ENCODE measurements around the gene IRF2BP1. TPM values are rescaled to one million over a fixed set of nuclear protein-coding genes. Genes with fewer than 3 reads are reported as not detected.

Gene IRF2BP1
- total and polyA plus RNA-seq, 2 of the 13 experiments (the other 11 are each of a cell fraction or from before 2014, with no cell fraction given), result 4.3 to 14.3 TPM

DNA sequence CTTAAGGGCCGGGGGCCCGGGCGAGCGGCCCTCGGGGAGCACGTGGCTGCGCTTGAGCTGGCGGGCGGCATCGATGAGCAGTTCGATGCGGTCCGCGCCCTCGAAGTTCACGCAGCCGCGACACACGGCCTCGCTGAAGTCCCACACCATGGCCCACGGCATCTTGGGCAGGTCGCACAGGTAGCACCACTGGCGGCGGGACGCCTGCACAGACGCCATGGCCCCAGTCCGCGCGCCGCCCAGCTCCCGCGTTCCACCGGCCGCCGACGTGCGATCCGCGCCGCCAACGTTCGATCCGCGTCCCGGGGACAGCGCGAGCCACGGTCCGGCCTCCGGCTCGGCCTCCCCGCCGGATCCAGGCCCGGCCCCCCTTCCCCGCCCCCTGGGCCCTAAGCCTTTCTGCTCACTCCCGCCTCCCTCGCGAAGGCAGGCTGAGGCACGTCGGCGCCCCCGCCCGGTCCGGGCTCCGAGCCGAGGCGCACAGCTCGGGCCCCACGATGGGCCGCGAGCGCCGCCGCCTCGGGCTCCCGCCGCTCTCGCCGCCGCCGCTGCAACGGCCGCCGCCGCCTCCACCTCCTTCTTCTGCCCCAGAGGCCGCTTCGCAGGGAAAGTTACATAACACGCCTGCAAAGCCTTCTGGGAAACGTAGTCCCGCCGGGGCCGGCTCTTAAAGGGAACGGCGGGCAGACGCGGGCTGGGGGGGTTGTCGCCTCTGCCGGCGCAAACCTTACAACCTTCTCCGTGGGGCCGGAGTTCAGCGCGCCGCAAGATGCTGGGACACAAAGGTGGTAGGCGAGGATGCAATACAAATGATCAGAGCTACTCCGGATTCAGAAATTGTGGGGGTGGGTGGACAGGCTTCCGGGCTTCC is at the start of gene IRF2BP1 (continued):
- TF ChIP-seq, protein P1, sequence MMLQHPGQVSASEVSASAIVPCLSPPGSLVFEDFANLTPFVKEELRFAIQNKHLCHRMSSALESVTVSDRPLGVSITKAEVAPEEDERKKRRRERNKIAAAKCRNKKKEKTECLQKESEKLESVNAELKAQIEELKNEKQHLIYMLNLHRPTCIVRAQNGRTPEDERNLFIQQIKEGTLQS (CRISPR knock-in tag; IDR thresholded peaks at IDR 0.05), result 0 out of 2 replicates have a peak, but pooled peaks have one; percentile 9
- peak; percentile 72; the same call in 1 of the 2 replicates for TF ChIP-seq ZNF558 (CRISPR knock-in tag; IDR thresholded peaks at IDR 0.05; ENCODE audit: borderline replicate concordance)
- TF ChIP-seq, protein P2, sequence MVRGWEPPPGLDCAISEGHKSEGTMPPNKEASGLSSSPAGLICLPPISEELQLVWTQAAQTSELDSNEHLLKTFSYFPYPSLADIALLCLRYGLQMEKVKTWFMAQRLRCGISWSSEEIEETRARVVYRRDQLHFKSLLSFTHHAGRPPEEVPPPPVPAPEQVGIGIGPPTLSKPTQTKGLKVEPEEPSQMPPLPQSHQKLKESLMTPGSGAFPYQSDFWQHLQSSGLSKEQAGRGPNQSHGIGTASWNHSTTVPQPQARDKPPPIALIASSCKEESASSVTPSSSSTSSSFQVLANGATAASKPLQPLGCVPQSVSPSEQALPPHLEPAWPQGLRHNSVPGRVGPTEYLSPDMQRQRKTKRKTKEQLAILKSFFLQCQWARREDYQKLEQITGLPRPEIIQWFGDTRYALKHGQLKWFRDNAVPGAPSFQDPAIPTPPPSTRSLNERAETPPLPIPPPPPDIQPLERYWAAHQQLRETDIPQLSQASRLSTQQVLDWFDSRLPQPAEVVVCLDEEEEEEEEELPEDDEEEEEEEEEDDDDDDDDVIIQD (CRISPR knock-in tag; IDR thresholded peaks at IDR 0.05; ENCODE audit: low read depth), result no peak
- no peak for TF ChIP-seq THYN1 (CRISPR knock-in tag; IDR thresholded peaks at IDR 0.05; ENCODE audit: borderline replicate concordance, low read depth)
- peak; percentile 10; the same call in 1 of the 2 replicates for TF ChIP-seq ZNF543 (CRISPR knock-in tag; IDR thresholded peaks at IDR 0.05)
- TF ChIP-seq, protein P3, sequence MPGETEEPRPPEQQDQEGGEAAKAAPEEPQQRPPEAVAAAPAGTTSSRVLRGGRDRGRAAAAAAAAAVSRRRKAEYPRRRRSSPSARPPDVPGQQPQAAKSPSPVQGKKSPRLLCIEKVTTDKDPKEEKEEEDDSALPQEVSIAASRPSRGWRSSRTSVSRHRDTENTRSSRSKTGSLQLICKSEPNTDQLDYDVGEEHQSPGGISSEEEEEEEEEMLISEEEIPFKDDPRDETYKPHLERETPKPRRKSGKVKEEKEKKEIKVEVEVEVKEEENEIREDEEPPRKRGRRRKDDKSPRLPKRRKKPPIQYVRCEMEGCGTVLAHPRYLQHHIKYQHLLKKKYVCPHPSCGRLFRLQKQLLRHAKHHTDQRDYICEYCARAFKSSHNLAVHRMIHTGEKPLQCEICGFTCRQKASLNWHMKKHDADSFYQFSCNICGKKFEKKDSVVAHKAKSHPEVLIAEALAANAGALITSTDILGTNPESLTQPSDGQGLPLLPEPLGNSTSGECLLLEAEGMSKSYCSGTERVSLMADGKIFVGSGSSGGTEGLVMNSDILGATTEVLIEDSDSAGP (CRISPR knock-in tag; IDR thresholded peaks at IDR 0.05; ENCODE audit: borderline replicate concordance), result peak; percentile 99
- peak; percentile 51; the same call in 1 of the 2 replicates for TF ChIP-seq EEA1 (CRISPR knock-in tag; IDR thresholded peaks at IDR 0.05; ENCODE audit: borderline replicate concordance)
- TF ChIP-seq, protein P4, sequence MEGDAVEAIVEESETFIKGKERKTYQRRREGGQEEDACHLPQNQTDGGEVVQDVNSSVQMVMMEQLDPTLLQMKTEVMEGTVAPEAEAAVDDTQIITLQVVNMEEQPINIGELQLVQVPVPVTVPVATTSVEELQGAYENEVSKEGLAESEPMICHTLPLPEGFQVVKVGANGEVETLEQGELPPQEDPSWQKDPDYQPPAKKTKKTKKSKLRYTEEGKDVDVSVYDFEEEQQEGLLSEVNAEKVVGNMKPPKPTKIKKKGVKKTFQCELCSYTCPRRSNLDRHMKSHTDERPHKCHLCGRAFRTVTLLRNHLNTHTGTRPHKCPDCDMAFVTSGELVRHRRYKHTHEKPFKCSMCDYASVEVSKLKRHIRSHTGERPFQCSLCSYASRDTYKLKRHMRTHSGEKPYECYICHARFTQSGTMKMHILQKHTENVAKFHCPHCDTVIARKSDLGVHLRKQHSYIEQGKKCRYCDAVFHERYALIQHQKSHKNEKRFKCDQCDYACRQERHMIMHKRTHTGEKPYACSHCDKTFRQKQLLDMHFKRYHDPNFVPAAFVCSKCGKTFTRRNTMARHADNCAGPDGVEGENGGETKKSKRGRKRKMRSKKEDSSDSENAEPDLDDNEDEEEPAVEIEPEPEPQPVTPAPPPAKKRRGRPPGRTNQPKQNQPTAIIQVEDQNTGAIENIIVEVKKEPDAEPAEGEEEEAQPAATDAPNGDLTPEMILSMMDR (CRISPR knock-in tag; IDR thresholded peaks at IDR 0.05), result peak; percentile 34; the same call in 1 of the 2 replicates
- TF ChIP-seq, protein P5, sequence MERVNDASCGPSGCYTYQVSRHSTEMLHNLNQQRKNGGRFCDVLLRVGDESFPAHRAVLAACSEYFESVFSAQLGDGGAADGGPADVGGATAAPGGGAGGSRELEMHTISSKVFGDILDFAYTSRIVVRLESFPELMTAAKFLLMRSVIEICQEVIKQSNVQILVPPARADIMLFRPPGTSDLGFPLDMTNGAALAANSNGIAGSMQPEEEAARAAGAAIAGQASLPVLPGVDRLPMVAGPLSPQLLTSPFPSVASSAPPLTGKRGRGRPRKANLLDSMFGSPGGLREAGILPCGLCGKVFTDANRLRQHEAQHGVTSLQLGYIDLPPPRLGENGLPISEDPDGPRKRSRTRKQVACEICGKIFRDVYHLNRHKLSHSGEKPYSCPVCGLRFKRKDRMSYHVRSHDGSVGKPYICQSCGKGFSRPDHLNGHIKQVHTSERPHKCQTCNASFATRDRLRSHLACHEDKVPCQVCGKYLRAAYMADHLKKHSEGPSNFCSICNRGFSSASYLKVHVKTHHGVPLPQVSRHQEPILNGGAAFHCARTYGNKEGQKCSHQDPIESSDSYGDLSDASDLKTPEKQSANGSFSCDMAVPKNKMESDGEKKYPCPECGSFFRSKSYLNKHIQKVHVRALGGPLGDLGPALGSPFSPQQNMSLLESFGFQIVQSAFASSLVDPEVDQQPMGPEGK (CRISPR knock-in tag; IDR thresholded peaks at IDR 0.05), result peak; percentile 54; the same call in 1 of the 2 replicates
- no peak for TF ChIP-seq IRF2 (CRISPR knock-in tag; IDR thresholded peaks at IDR 0.05)
- peak; percentile 65; the same call in 1 of the 2 replicates for TF ChIP-seq YEATS4 (CRISPR knock-in tag; IDR thresholded peaks at IDR 0.05; ENCODE audit: borderline replicate concordance)
- peak; percentile 10; the same call in 1 of the 2 replicates for TF ChIP-seq TOPORS (CRISPR knock-in tag; IDR thresholded peaks at IDR 0.05)
- TF ChIP-seq FOXA3 (CRISPR knock-in tag; IDR thresholded peaks at IDR 0.05), result 0 out of 2 replicates have a peak, but pooled peaks have one; percentile 33
- TF ChIP-seq ZFP36 (IDR thresholded peaks at IDR 0.05; ENCODE audit: borderline replicate concordance, low read depth, low read length, partially characterized antibody), result no peak
- TF ChIP-seq AKAP8 (CRISPR knock-in tag; IDR thresholded peaks at IDR 0.05), result peak; percentile 40; the same call in 1 of the 2 replicates
- TF ChIP-seq ZNF12 (CRISPR knock-in tag; IDR thresholded peaks at IDR 0.05), result no peak
- TF ChIP-seq ZNF879 (CRISPR knock-in tag; IDR thresholded peaks at IDR 0.05), result 0 out of 2 replicates have a peak, but pooled peaks have one; percentile 69
- no peak for TF ChIP-seq TP53 (CRISPR knock-in tag; conservative IDR thresholded peaks at IDR 0.05)
- 0 out of 2 replicates have a peak, but pooled peaks have one; percentile 11 for TF ChIP-seq ZNF746 (CRISPR knock-in tag; IDR thresholded peaks at IDR 0.05)
- TF ChIP-seq POLR2AphosphoS5 (IDR thresholded peaks at IDR 0.05; ENCODE audit: low read depth, low read length), result peak; percentile 56
- TF ChIP-seq PLRG1 (conservative IDR thresholded peaks at IDR 0.05), result no peak
- 0 out of 2 replicates have a peak, but pooled peaks have one; percentile 30 for TF ChIP-seq SIN3B (IDR thresholded peaks at IDR 0.05; ENCODE audit: low read length)

All from HepG2 (cell line).